PC-3 (cell line): ENCODE measurements around the gene UQCRH.
"Not testable (repeated sequence)": the region's sequence is repeated elsewhere in the genome, so short reads cannot be mapped to it uniquely, and the experiment has no call there.

Source experiments
- EZH2 ChIP-seq: fragments of 300-600 bp; sonication (generic); IDR thresholded peaks from one replicate; pipeline ENCODE4 v1.6.1; 2017; ENCODE audit warnings: antibody characterized with exemption, mild to moderate bottlenecking, low read length; ENCODE audit not compliant: unreplicated experiment
- TF ChIP-seq, protein P1 (sequence below): fragments of 300-600 bp; sonication (generic); conservative IDR thresholded peaks from 2 replicates; pipeline ENCODE4 v1.5.1; 2017; ENCODE audit warnings: antibody characterized with exemption, low read depth, mild to moderate bottlenecking, low read length

DNA sequence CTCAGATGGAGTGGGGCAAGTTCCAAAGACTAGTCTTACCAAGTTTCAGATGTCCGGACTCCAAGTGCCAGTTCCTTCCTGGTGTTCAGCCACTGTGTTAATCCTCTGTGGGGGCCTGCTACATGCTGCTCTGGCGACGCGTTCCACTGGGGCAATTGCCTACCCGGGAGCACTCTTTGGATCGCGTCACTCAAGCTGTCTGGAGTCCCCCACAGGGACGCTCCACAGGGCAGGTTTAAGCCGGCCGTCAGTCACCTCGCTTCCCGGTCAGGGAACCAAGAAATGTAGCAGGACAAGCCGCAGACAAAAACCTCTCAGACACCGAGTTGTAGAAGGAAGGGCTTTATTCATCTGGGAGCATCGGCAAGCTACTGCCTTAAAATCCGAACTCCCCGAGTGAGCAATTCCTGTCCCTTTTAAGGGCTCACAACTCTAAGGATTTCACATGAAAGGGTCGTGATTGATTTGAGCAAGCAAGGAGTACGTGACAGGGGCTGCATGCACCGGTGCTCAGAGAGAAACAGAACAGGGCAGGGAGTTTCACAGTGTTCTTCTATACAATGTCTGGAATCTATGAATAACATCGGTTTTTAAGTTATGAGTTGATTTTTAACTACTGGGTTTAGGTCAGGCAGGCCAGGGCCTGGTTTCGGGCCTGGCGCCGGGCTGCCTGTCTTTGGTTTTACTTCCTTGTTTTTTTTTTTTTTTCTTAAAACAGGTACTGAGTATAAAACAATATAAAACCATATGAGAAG lies 28.5 kb downstream of the UQCRH start:
- TF ChIP-seq, protein P1, sequence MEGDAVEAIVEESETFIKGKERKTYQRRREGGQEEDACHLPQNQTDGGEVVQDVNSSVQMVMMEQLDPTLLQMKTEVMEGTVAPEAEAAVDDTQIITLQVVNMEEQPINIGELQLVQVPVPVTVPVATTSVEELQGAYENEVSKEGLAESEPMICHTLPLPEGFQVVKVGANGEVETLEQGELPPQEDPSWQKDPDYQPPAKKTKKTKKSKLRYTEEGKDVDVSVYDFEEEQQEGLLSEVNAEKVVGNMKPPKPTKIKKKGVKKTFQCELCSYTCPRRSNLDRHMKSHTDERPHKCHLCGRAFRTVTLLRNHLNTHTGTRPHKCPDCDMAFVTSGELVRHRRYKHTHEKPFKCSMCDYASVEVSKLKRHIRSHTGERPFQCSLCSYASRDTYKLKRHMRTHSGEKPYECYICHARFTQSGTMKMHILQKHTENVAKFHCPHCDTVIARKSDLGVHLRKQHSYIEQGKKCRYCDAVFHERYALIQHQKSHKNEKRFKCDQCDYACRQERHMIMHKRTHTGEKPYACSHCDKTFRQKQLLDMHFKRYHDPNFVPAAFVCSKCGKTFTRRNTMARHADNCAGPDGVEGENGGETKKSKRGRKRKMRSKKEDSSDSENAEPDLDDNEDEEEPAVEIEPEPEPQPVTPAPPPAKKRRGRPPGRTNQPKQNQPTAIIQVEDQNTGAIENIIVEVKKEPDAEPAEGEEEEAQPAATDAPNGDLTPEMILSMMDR, result not testable (repeated sequence)
- TF ChIP-seq EZH2, result not testable (repeated sequence)
